ENCODE measurements around the gene C1QTNF4.

The C1QTNF4 gene

GRCh38 chr11:47595029-47595428, 818 bp upstream of the C1QTNF4 start:
- H3K4me3 ChIP-seq (ENCODE audit: control insufficient read depth, low read depth, low read length): no peak overlapping the region
- TF ChIP-seq CTCF (conservative IDR thresholded peaks at IDR 0.05; ENCODE audit: control insufficient read depth, insufficient read depth, low read depth, low read length): no peak
- no peak for DNase-seq (ENCODE audit: low read depth)

DNA sequence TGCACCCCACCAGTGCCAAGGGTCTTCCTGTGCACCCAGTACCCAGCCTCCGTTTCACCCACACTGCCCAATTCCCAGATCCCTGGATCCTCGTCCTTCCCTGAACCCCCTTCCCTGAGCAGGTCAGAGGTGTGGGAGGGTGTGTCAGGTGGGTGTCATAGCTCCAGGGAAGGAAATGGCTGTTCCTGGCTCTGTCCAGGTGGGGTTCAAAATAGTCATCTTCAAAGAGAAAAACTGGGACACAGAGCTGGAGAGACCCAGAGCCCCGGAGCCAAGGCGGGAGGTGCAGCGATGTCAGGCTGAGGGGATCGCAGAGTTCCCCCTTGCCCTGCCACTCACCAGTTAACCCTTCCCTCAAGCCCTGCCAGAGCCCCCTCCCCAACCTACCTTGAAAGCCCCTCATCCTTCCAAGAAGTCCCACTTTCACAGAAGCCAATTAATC, 698 bp downstream of the C1QTNF4 start:
- TF ChIP-seq CTCF (conservative IDR thresholded peaks at IDR 0.05; ENCODE audit: control insufficient read depth, insufficient read depth, low read depth, low read length): no peak
- no peak for DNase-seq (ENCODE audit: low read depth)
- H3K4me3 ChIP-seq (ENCODE audit: control insufficient read depth, low read depth, low read length): no peak overlapping the region

DNA sequence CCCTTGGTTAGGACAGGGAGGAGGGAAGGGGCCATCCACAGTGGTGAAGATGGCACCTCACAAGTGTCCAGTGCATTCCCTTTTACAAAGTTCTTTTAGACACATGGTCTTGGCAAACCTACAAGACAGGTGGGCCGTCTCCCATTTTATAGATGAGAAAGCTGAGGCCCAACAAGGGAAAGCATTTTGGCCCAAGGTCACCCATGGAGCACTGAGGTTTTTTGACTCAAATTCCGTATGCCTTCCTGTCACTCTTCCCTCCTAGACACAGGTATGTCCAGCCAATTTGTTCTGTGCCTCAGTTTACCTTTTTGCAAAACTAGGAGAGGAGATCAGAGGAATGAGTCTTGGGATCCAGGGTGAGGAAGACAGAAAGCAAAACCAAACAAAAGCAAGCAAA, 1.2 kb downstream of the C1QTNF4 start:
- no peak overlapping the region for H3K4me3 ChIP-seq (ENCODE audit: control insufficient read depth, low read depth, low read length)
- TF ChIP-seq CTCF (conservative IDR thresholded peaks at IDR 0.05; ENCODE audit: control insufficient read depth, insufficient read depth, low read depth, low read length): no peak
- DNase-seq (ENCODE audit: low read depth): no peak

GRCh38 chr11:47592251-47592650, 2.0 kb downstream of the C1QTNF4 start:
- no peak for DNase-seq (ENCODE audit: low read depth)
- no peak for TF ChIP-seq CTCF (conservative IDR thresholded peaks at IDR 0.05; ENCODE audit: control insufficient read depth, insufficient read depth, low read depth, low read length)

DNA sequence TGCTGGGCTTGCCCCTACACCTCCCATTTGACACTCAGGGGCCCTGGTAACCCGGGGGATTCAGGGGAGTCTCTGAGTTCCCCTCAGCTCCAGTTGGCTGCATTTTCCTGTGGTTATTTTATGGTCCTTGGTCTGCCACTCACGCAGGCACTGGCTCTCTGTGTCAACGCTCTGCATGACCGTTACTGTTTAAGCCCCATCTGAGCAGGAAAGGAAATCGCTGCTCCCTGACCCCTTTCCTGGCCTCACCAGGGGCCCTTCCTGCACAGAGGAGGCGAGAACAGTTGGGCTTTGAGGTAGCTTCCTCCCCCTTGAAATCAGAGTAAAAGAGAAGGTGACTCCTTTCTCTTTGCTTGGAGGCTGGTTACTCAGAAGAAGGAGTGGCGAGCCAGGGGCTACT, 2.4 kb downstream of the C1QTNF4 start:
- TF ChIP-seq CTCF (conservative IDR thresholded peaks at IDR 0.05; ENCODE audit: control insufficient read depth, insufficient read depth, low read depth, low read length): no peak
- H3K4me3 ChIP-seq (ENCODE audit: control insufficient read depth, low read depth, low read length): no peak overlapping the region
- no peak for DNase-seq (ENCODE audit: low read depth)

More at GRCh38 chr11:47592251-47592650, 2.0 kb downstream of the C1QTNF4 start:
- no peak overlapping the region for H3K4me3 ChIP-seq (ENCODE audit: control insufficient read depth, low read depth, low read length)

DNA sequence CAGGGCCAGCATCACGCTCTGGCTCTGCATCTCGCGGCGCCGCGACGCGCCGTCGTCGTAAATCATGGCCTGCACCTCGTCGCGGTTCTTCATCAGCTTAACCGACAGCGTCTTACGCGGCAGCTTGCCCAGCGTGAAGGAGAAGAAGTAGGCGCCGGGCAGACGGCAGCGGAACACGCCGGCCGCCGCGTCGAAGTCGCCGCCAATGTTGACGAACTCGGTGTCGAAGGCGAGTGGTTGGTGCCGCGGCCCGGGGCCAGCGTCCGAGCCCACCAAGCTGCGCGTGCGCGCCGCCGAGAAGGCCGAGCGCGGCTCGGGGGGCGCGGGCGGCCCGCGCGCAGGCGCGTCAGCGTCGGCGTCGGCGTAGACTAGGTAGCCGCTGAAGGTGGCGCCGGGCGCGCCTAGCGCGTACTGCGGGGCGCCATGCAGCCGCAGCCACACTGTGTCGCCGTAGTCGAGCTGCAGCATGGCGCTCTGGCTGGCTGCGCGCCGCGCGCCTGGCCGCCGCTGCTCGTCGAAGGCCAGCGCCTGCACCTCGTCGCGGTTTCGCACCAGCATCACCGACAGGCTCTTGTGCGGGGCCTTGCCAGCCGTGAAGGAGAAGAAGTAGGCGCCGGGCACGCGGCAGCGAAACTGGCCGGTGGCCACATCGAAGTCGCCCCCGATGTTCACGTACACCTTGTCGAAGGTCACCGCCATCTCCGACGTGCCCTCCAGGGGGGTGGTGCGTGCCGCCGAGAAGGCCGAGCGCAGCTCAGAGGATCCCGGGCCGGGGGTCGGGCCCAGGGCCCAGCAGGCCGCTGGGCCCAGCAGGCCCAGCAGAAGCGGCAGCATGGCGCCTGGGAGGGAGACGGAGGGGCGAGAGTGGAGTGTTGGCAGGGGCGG, 4.0 kb downstream of the C1QTNF4 start:
- no peak for TF ChIP-seq CTCF (conservative IDR thresholded peaks at IDR 0.05; ENCODE audit: control insufficient read depth, insufficient read depth, low read depth, low read length)
- H3K4me3 ChIP-seq (ENCODE audit: control insufficient read depth, low read depth, low read length): no peak overlapping the region
- no peak for DNase-seq (ENCODE audit: low read depth)

All from fibroblast of mammary gland (primary cell).